Hematopoietic multipotent progenitor cell treated with erythropoietin and hydrocortisone succinate and interleukin-3 and kit ligand, for 6 days (in vitro differentiated cells): ENCODE results near the gene SFXN4.

ENCODE experiments used
- DNase-seq: peaks from one replicate; pipeline ENCODE4 v3.0.0-alpha.2; 2015

The SFXN4 gene, protein sequence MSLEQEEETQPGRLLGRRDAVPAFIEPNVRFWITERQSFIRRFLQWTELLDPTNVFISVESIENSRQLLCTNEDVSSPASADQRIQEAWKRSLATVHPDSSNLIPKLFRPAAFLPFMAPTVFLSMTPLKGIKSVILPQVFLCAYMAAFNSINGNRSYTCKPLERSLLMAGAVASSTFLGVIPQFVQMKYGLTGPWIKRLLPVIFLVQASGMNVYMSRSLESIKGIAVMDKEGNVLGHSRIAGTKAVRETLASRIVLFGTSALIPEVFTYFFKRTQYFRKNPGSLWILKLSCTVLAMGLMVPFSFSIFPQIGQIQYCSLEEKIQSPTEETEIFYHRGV

DNA sequence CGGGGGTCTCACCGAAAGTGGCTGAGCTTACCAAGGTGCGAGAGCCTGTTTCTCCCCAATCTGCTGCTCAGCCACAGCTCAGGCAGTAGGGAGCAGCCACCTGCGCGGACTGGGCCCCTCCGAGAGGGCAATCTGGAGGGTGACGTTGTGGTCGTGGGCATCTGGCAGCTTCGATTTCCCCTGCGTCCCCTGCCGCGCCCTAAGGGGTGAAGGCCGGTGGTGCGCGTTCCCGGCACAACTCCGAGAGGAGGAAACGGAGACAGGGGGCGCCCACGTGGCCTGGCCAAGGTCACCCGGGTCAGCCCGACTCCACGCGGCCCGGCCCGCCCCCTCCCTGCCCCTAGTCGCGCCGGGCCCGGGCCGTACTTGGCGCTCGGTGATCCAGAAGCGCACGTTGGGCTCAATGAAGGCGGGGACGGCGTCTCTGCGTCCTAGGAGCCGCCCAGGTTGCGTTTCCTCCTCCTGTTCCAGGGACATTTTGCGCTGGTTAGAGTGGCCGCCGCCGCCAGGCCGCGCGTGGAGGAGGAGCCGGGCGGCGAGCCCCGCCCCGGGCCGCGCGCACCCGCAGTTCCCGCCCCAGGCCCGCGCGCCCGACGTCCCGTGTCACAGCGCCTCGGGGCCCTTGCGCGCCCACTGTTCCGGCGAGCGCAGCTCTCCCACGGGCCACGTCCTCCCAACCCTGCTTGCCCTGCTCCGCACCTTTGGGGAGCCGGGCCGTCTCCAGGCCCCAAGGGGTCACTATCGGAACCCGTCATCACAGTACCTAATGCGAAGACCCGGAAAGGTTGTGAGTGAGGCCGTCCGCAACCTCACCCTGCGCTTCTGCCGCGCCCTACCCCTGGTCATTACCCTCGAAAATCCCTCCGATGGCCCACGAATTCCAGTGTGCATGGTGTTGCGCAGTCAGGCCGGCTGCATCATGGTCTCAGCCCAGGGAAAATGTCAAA is at the start of gene SFXN4:
SFXN4 (minus strand) TSS at position 544 of the 947 bp plus-strand sequence; CDS start at position 477, 67 bp downstream.
- DNase-seq, result peak; percentile 89

DNA sequence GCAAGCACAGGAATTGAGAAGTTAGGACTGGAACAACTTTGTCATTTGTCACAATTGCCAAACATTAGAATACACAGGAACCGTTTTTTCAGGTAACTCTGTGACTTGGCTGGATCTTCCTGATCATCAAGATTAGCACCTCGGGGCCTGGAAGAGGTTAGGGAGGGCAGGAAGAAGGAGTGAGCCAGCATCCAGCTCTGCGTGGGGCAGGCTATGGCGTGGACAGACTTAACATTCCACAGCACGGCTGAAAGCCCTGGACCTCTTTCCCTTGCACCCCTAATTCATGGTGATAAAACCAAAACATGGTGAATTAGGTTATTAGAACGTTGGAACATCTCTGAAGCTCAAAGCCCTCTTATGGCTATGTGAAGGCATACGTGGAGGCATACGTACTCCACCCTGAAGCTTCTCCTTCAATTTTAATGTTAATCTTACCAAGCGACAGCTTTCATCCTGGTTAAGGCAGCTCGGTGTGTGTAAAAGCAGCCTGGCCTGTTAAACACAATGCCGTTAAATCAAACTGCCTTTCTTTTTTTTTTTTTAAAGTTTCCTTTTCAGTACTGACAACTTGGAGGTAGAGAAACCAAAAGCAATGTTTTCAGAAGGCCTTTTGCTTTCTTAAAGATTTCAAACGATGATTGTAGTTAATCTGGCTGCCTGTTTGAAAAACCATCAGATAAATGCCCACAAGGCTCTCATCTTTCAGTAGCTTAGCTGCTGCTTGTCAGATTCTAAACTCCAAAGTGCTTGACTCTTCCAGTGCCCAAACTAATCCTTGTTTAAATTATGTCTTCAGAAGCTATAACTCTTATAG is 46.3 kb upstream of the SFXN4 start:
- DNase-seq, result peak; percentile 53

DNA sequence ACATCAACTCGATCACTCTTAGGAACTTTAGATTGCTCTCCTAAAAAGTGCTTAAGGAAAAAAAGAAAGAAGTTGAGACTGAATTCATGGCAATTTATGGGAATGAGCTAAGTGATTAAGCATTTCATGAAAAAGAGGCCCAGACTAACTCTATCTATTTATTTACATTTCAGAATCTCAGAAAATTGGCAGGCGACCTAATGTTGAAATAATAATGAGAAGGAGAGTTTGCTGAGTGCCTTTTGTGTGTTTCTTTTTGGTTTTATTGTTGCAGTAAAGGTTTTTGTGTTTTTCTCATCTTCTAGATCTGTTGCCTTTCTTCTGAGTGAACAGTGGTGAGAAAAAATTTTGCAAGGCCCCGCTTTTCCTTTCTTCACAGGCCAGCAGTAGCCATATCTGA is 45.7 kb upstream of the SFXN4 start:
- no peak for DNase-seq

DNA sequence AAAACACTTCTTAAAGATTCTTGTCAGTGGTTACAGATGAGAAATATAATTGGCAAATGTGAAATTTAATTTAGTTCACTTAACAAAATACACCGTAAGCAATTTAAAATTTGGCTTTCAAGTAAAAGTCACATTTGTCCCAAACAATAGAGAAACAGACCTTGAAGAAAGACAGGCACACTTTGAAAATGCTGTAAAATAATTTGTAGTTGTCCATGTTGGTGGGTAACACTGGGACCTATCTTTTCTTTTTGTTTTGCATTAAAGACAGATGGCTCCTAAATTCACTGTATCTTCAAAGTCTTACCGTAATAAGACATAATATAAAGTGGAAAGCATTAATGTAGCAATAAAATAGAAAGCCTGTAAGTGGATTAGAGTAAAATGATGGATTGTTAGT is 45.1 kb upstream of the SFXN4 start:
- no peak for DNase-seq

DNA sequence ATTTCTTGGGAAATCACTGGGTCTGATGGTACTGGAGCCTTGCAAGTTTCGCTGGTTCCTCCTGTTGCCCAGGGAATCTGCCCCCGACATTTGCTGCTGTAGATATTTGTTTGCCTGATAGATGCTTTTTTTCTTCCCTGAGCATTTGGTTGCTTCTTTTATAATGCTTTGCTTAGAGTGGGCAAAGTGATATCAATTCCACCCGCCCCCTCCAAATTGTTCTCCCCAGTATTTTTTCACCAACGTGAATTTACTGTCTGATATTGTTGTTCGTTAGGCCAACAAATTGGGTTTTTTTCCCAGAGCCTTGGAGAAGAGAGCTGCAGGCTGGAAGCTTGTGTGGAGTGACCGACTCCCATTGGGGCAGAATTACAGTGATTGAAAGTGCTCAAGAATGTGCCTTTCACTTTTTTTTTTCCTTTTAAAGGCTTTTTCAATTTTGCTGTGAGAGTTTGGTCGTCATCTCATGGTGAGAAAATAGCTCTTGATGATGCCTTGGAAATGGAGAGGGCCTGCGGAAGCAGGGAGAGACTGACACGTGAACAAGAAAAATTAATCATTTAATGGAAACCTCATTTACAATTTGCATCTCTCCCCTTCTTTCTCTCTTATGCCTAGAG is 44.3 kb upstream of the SFXN4 start:
- DNase-seq, result no peak

DNA sequence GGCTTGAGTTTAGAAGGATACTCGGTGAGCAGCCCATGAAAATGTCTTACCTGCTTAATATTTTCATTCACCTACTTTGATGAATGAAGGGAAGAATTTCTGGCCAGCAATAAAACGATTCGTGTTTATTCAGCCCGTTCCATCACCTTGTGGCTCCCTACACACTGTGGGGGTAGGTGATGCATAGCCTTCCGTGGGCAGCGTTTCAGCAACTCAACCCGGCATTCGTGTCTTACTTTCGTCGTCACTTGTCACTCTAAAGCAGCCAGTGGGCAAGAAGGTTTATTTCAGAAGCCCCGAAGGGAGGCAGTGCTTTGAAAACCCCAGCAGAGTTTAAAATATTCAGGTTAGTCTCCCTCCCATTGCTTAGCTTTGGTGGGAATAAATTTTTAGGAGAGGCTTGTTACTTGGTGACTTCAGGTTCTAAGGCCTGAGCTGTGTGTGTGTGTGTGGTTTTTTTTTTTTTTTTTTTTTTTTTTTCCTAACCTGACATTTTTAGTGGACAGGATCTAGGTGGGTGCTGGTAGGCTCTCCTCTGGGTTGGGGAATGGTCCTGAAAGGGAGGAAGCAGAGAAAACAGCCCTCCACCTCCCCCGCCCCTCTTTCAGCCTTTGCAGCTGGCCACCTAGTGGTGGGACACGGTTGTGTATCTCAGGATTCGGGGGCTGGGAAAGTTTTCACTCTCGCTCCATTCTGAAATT is 43.7 kb upstream of the SFXN4 start:
- DNase-seq, result peak; percentile 69

DNA sequence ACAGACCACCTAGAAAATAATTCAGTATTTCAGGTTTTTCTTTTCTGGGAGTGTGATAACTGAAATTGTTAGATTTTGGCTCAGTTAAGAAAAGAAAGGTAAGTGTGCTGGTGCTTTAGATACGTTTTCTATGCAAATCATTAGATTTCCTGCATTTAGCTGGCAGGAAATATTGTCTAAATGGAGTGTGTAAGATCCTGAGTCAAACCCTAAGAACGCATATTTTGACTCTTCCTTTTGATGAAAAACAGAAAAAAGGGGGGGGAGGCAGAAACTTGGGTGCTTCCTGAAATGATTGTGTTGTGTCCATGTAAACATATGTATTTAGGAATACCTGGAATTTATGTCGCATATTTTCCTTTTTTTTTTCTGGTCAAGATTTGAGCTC is 43.0 kb upstream of the SFXN4 start:
- no peak for DNase-seq

DNA sequence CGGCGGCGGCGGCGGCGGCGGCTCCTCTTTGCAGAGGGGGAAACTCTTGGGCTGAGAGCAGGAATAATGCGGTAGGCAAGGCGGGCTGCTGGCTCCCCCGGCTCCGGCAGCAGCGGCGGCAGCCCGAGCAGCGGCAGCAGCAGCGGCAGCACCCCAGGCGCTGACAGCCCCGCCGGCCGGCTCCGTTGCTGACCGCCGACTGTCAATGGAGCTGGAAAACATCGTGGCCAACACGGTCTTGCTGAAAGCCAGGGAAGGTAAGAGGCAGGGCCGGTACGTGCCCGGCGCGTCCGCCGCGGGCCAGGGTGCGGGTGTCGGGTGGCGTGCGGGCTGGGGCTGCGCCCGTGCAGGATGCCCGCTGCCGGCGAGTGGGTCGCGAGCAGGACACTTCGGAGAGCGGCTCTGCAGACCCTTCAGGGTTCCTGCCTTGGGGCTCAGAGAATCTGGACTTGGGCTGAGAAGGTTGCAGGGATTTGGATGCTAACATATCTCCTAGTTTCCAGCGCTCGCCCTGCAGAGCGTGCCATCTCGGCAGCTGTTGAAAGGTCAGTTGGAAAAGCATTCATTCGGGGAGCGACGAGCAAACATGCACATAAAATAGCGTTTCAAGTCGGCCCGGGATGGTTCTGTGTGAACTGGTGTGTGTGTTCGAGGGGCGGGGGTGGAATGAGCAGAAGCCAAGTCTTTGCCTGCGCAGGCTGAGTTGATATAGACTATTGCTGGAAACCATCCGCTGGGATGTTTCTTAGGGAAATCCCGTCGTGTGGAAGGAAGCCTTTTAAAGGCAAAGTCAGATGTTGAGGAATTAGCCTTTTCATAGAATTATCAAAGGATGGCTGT is 42.4 kb upstream of the SFXN4 start:
- DNase-seq, result peak; percentile 40

DNA sequence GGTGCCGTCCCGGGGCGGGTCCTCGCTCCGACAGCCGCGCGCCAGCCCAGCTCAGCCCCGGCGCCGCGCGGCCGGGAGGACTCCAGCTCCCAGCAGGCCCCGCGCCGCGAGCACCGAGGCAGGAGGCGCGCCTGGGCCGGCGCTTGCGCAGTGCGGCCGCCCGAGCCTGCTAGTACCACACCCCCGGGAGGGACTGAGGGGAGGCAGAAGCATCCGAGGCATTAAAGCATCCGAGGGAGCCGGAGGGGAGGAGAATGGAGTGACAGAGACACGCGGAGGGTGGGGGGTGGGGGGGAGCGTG is 41.8 kb upstream of the SFXN4 start, which contains the start of gene GRK5:
GRK5 (plus strand) TSS at position 206 of the 301 bp plus-strand sequence. CDS start 347 bp downstream, outside the sequence.
- peak; percentile 95 for DNase-seq

DNA sequence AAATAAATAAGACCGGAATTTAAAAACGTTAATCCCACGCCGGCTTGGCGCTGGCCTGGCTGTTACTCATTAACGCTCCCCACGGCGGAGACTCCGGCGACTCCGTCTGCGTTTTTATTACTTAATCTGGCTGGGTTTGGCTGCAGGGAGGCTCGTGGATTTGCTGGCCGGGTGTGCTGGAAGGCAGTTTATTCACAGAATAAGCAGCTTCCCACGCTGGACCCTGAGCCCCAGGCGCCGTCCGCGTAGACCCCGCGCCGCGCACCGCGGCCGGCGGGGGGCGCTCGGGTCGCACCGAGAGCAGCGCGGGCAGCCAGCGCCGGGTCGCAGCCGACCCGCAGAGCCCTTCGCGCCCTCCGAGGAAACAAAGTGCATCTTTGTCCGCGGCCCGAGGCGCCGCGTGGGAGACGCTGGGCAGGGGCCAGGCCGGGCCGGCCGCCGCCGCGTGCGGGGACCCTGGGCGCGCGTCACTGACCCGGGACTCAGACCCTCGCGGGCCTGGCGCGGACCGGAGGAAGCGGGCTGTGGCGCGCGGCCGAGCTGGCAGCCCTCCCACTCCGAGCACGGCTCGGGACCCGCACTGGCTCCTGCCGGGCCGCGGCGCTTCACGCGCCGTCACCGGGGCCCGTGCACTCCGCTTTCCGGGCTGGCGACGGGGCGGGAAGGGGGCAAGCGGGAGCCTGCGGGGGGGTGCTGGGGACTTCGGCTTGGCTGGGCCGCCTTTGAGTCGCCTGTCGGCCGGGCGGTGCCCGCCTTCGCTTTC is 41.3 kb upstream of the SFXN4 start:
- peak; percentile 81 for DNase-seq

DNA sequence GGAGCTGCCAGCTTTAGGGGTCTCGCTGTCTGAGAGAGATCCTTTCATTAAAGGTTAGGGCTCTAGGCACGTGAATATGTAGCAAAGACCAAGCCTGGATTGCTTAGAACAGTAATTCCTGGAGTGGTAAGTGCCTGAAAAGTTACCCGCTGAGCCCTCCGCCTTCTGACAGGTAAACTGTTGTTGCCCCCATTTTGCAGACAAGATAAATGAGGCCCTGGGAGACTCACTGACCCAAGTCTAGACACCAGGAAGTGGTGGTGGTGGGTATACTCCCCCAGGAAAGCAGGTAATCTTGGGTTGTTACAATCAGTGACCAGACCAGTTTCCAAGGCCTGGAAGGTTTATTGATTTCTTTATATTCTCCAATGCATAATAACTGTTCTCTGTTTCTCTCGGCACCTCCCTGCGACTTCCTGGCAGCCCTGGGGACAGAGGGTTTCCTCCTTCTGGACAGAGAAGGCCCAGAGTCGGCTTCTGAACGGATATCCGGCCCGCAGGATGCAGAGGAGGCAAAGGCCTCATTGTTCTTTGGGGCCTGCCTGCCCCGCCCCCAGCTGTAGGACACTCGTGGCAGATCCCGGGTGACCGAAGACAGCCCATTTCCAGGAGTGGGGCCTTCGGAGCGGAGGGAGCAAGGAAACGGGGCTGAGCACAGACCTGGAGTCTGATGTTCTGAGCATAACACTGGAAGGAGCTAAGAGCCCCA is 40.5 kb upstream of the SFXN4 start:
- DNase-seq, result peak; percentile 82

DNA sequence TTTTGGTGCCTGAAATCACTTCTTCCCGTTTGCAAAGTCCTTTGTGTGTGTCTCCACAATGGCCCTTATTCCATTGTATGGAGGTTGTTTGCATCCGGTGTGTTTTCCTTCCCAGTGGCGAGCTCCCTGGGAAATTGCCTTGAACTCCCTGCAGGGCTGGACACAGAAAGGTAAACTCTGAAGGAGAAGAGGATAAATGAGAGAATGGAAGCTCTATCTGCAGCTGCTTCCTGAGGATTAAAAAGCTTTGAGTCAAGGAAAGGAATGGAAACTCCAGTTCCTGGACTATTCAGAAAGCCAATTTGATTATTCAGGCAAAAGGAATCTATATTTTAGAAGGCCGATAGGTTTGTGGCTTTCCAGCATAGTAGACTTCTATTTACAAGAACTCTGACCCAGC is 37.5 kb upstream of the SFXN4 start:
- no peak for DNase-seq

DNA sequence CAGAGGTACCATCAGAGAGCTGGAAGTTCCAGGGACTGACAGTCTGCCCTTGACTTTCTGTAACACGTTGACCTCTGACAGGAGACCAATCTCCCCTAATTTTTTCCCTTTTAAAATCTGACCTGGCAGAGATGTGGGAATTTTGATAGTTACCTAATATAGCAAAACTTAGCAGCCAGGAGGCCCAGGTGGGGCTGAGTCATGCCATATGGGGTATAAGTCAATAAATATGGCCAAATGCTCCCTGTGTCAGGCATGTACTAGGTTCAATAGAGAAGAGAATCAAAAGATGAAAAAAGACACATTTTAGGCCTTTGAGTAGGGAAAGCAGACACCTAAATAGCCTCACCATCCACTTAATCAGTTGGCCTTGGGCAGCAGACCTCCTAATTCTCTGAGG is 35.7 kb upstream of the SFXN4 start:
- DNase-seq, result no peak

DNA sequence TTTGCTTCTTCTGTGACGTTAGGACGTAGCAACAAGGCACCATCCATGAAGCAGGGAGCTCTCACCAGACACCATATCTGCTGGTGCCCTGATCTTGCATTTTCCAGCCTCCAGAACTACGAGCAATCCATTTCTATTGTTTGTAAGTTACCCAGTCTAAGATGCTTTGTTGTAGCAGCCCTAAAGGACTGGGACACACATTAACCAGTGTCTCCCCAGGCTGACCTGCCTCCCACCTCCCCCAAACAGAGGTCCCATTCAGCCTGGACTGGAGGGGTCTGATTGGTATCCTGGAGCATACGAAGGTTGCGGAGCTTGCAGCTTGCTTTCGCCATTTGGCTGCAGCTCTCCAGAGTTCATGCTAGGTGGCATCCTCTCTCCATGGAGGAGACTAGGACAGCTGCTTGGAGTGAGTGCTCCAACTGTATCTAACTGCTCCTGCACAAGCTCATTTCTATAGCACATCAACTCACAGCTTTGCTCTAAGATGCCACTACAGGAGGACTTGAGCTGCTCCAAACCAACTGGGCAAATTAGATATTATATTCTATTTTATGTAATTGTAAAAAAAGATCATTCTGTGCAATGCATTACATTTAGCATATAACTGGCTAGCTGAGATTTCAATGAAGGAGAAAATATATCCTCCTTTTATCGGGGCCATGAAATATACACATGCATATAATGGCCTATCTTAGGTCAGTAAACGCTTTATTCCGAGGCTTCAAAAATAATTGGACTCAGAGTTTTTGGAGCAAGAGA is 33.9 kb upstream of the SFXN4 start:
- peak; percentile 88 for DNase-seq

DNA sequence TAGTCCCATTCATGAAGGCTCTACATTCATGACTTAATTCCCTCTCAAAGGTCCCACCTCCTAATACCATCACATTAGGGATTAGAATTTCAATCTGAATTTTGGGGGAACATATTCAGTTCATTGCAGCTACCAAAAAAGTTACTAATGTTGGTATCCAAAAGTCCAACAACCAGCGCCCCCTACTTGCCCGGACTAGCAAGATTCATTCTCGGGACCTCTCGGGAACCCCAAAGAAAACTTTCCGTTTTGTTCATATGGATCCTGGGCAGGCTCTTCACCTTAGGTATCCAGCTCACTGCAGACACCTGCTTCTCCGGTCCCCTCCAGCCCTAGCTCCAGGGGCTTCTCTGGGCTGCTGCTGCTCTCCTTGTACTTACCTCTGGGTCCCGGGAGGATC is 32.9 kb upstream of the SFXN4 start:
- DNase-seq, result peak; percentile 82

DNA sequence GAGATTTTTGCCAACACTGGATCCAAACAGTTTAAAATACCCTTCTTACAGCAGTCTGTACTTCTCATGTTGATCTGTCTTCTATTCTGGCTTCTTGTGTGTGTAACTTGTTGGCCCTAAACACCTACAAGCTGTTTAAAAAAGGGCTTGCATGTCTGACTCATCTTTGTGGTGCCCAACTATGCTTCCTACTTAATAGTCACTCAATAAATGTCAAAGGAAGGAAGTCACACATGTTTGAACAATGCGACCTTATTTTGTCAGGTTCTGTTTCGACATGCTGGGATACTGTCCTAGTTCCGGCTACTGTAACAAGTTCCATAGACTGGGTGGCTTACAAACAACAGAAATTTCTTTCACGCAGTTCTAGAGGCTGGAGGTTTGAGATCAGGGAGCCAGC is 32.4 kb upstream of the SFXN4 start:
- DNase-seq, result no peak

DNA sequence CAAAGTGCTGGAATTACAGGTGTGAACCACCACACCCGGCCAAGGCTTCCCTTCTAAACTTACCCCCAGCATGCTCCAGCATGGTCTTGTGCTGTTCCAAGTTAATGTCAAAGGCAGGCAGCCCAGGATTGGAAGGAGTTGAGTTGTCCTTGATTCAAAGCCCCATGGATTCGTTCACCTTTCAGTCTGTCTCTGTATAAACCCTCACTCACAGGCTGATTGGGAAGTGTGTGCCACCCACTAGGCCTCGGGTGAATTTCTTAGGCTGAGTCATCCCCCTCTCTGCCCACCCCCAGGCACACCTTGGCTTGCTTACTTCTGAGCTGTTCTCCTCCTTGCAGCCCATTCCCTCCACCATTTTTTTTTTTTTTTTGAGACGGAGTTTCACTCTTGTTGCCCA is 26.4 kb upstream of the SFXN4 start:
- no peak for DNase-seq

DNA sequence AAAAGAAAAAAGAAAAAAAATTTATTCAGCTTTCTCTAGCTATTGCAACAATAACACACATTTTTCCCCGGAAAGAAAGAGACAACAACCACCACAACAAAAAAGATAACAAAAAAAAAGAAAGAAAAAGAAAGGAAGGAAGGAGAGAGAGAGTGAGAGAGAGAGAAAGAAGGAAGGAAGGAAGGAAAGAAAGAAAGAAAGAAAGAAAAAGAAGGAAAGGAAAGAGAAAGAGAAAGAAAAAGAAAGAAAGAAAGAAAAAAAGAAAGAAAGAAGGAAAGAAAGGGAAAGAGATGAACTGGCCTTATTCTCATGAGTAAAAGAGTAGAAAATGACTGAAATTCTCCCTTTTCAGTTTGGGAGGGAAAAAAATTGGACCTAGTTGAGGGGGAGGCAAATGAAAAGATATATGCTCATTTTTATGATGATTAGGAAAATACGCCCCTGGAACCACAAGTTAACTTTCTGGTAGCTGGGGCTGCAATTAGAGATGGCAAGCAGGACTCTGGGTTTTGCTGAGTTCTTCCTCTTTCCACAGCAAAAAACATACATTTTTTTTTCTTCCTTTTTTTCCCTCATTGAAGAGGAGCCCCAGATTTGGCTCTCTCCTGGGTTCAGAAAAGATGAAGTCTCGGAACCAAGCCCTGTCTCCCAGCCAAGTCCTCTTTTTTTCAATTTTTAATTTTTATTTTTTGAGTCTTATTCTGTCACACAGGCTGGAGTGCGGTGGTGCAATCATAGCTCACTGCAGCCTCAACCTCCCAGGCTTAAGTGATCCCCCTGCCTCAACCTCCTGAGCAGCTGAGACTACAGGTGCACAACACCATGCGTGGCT is 25.7 kb upstream of the SFXN4 start:
- peak; percentile 57 for DNase-seq
